Esophagus muscularis mucosa (tissue), 4 donors: ENCODE data around the gene ABCB8. TPM values are rescaled to one million over a fixed set of nuclear protein-coding genes. Genes with fewer than 3 reads are reported as not detected.

Experiments used
- DNase-seq: peaks from one replicate; pipeline ENCODE4 v3.0.0-alpha.2; 2017; ENCODE audit errors: extremely low spot score
- H3K27ac ChIP-seq, 4 donors: fragments of 200-600 bp; sonication (generic); replicated peaks in 1 of 4; 1 replicate in 3 of 4; 2 replicates in 1 of 4; pipeline ENCODE4 v1.5.1; 2016 to 2019; ENCODE audit warnings: mild to moderate bottlenecking in 1 of 4
- H3K27me3 ChIP-seq, 4 donors: fragments of 200-600 bp; sonication (generic); one replicate each; pipeline versions ENCODE4 v1.5.1 to v1.6.0; 2016 to 2019
- H3K36me3 ChIP-seq, 4 donors: fragments of 200-600 bp; sonication (generic); one replicate each; pipeline ENCODE4 v1.5.1; 2016 to 2019
- H3K4me1 ChIP-seq, 4 donors: fragments of 200-600 bp; sonication (generic); one replicate each; pipeline ENCODE4 v1.5.1; 2016 to 2019
- H3K4me3 ChIP-seq, 4 donors: fragments of 200-600 bp; sonication (generic); 1 replicate in 2 of 4; 2 replicates in 2 of 4; pipeline ENCODE4 v1.5.1; 2016 to 2019; ENCODE audit warnings: mild to moderate bottlenecking in 4 of 4, moderate library complexity in 1 of 4
- H3K9me3 ChIP-seq, 4 donors: fragments of 200-600 bp; sonication (generic); 1 replicate in 3 of 4; 2 replicates in 1 of 4; pipeline ENCODE4 v1.5.1; 2016 to 2019
- CTCF ChIP-seq, 3 experiments: fragments of 200-600 bp in 2 of 3; fragments of 450-650 bp in 1 of 3; sonication (generic) in 2 of 3; IDR thresholded peaks; one replicate each; pipeline ENCODE4 v1.5.1; 2017 to 2019; ENCODE audit warnings: antibody characterized with exemption in 3 of 3, mild to moderate bottlenecking in 2 of 3, moderate library complexity in 1 of 3
- EP300 ChIP-seq: sonication (generic); formaldehyde crosslinking; IDR thresholded peaks from one replicate; pipeline ENCODE4 v1.6.1; 2017; ENCODE audit warnings: antibody characterized with exemption
- POLR2A ChIP-seq: fragments of 450-650 bp; IDR thresholded peaks from one replicate; pipeline ENCODE4 v1.6.1; 2017; ENCODE audit warnings: antibody characterized with exemption, moderate library complexity, mild to moderate bottlenecking, low read depth
- POLR2AphosphoS5 ChIP-seq, 2 donors: sonication (generic); formaldehyde crosslinking; IDR thresholded peaks; one replicate each; pipeline ENCODE4 v1.6.1; 2017; ENCODE audit warnings: antibody characterized with exemption in 2 of 2
- WGBS: methylation state at CpG from one replicate; pipeline ENCODE4 v1.1.5; 2018; 5-methylcytosine and 5-hydroxymethylcytosine counted together
- intact Hi-C: fragments of 100-400 bp; cut with DNase I; formaldehyde crosslinking; loops from one replicate; pipeline ENCODE4 v1.15.1; 2023
- total RNA-seq, 4 donors: library from RNA; depleted of rRNA; stranded (reverse); fragments of >200 nt; gene quantifications; one replicate each; pipeline versions ENCODE4 v1.1.0 to v1.2.1, GENCODE V29; 2016

The ABCB8 gene
- total RNA-seq, 4 donors from 2014 or later: 13.1 to 25.3 (median 19.9) TPM

GRCh38 chr7:151006590-151007300 lies 21.5 kb upstream of the ABCB8 start:
- Histone ChIP-seq H3K9me3 (no peaks in the 10 kb centered on the region), H3K27me3 (peaks cover 0 to 42% (median 4%) of the 10 kb centered on the region in 4 donors), H3K4me3 (no peak overlapping the region), H3K36me3 (peaks cover 0 to 52% (median 3%) of the 10 kb centered on the region in 4 donors), H3K4me1 (peaks cover 6 to 23% (median 20%) of the 10 kb centered on the region in 4 donors), H3K27ac (peak overlapping the region in 1 of 4 donors; percentile 42)
- TF ChIP-seq POLR2A (no peak), EP300 (no peak), POLR2AphosphoS5 (IDR thresholded peaks at IDR 0.05) (no peak), CTCF (IDR thresholded peaks at IDR 0.05) (no peak)
- 84% methylated on average over 12 of the region's 23 CpGs for WGBS
- no peak for DNase-seq
- intact Hi-C loops: no loop called here

- intact Hi-C loops: no loop called here
- Histone ChIP-seq H3K36me3 (peaks cover 0 to 46% (median 2%) of the 10 kb centered on the region in 4 donors), H3K4me1 (peaks cover 11 to 24% (median 21%) of the 10 kb centered on the region in 4 donors), H3K9me3 (no peaks in the 10 kb centered on the region), H3K27ac (peak overlapping the region in 1 of 4 donors; percentile 42), H3K27me3 (peaks cover 0 to 46% (median 4%) of the 10 kb centered on the region in 4 donors), H3K4me3 (no peak overlapping the region)
- TF ChIP-seq POLR2AphosphoS5 (IDR thresholded peaks at IDR 0.05): no peak
- TF ChIP-seq POLR2A: no peak
- no peak for TF ChIP-seq CTCF (IDR thresholded peaks at IDR 0.05)
- no peak for TF ChIP-seq EP300
- WGBS: 78% methylated on average over 6 of the region's 7 CpGs
- no peak for DNase-seq
Measured at GRCh38 chr7:151007469-151007898, 20.8 kb upstream of the ABCB8 start.

- peaks cover 17 to 30% (median 27%) of the 10 kb centered on the region in 4 donors for H3K4me1 ChIP-seq
- H3K27me3 ChIP-seq: peaks cover 0 to 52% (median 9%) of the 10 kb centered on the region in 4 donors
- H3K27ac ChIP-seq: no peak overlapping the region
- no peaks in the 10 kb centered on the region for H3K9me3 ChIP-seq
- intact Hi-C loops: no loop called here
- WGBS: 60% methylated on average over 9 of the region's 11 CpGs
- no peak for DNase-seq
- peak overlapping the region in 3 of 4 donors; percentile 27 to 38 (median 31) for H3K4me3 ChIP-seq
- no peak for TF ChIP-seq POLR2A
- no peak for TF ChIP-seq POLR2AphosphoS5 (IDR thresholded peaks at IDR 0.05)
- no peak for TF ChIP-seq EP300
- no peak for TF ChIP-seq CTCF (IDR thresholded peaks at IDR 0.05)
- peaks cover 0 to 46% (median 2%) of the 10 kb centered on the region in 4 donors for H3K36me3 ChIP-seq
Measured at GRCh38 chr7:151008143-151008510, 20.1 kb upstream of the ABCB8 start.

GRCh38 chr7:151008511-151009323 lies 19.5 kb upstream of the ABCB8 start:
- Histone ChIP-seq H3K4me1 (peaks cover 23 to 36% (median 33%) of the 10 kb centered on the region in 4 donors), H3K9me3 (no peaks in the 10 kb centered on the region), H3K36me3 (peaks cover 0 to 45% (median 2%) of the 10 kb centered on the region in 4 donors), H3K27ac (no peak overlapping the region), H3K4me3 (peak overlapping the region; percentile 15 to 38 (median 29)), H3K27me3 (peaks cover 0 to 58% (median 15%) of the 10 kb centered on the region in 4 donors)
- peak; percentile 58 to 81 (median 65) for TF ChIP-seq CTCF (IDR thresholded peaks at IDR 0.05)
- TF ChIP-seq POLR2AphosphoS5 (IDR thresholded peaks at IDR 0.05): peak in 1 of 2 donors; percentile 52
- TF ChIP-seq EP300: no peak
- no peak for TF ChIP-seq POLR2A
- intact Hi-C loops: no loop called here
- 57% methylated on average over 31 of the region's 40 CpGs for WGBS
- DNase-seq: no peak
